ENCODE data around the gene MYMX. TPM values are rescaled to one million over a fixed set of nuclear protein-coding genes. Genes with fewer than 3 reads are reported as not detected.

Gene MYMX
- total and polyA plus RNA-seq, 2 of the 13 experiments (the other 11 are each of a cell fraction or from before 2014, with no cell fraction given), result not detected

DNA sequence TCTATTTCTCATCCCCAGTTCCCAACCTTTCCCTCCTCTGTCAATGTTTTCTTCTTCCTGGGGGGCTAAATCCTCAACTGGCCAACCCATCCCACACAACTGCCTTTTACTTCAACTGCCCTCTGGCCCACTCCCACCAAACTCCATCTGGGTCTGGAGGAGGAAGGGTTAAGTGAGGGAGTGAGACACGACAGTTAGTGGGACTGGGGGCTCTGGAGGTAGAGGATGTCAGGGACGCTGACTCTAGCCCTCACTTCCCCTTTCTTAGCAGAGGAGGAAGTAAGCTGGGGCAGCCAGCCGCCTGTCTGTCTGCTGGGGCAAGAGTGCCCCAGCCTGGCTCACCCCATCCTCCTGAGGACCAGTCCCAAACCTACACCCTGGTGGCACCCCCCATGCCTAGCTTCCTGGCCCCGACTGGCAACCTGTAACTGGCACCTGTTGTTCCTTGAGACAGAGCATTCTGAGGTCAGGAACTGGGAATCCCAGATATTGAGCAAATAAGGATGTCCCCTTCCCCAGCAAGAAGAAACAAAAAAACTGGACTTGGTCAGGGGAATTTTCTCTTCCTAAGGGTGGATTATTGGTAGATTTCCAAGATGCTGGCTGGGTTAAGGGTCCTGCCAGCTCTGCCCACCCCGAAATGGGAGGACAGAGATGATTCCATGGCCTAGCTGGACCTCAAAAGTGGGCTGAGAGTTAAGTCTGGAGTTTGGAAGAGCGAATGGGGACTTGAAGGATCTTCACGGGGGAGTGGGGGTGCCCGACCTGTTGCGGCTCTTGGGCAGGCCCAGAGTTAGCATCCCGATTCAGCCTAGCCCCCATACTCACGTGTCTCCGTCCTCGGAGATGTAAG is 47.7 kb downstream of the MYMX start (continued):
- TF ChIP-seq ZNF784 (CRISPR knock-in tag; IDR thresholded peaks at IDR 0.05; ENCODE audit: borderline replicate concordance) (no peak), GTF3A (CRISPR knock-in tag; conservative IDR thresholded peaks at IDR 0.05) (no peak), ZNF367 (CRISPR knock-in tag; IDR thresholded peaks at IDR 0.05; ENCODE audit: borderline replicate concordance) (no peak), SOX5 (CRISPR knock-in tag; IDR thresholded peaks at IDR 0.05; ENCODE audit: borderline replicate concordance) (0 out of 2 replicates have a peak, but pooled peaks have one; percentile 15), CBFB (CRISPR knock-in tag; IDR thresholded peaks at IDR 0.05) (no peak), NAIF1 (CRISPR knock-in tag; IDR thresholded peaks at IDR 0.05; ENCODE audit: borderline replicate concordance) (no peak), SAP130 (CRISPR knock-in tag; IDR thresholded peaks at IDR 0.05; ENCODE audit: low read depth) (no peak), SIN3B (IDR thresholded peaks at IDR 0.05; ENCODE audit: low read length) (no peak), ZSCAN30 (CRISPR knock-in tag; IDR thresholded peaks at IDR 0.05) (no peak), ZNF264 (CRISPR knock-in tag; IDR thresholded peaks at IDR 0.05) (no peak), ZNF563 (CRISPR knock-in tag; IDR thresholded peaks at IDR 0.05) (peak; percentile 82; the same call in 1 of the 2 replicates)
- TF ChIP-seq, protein P1, sequence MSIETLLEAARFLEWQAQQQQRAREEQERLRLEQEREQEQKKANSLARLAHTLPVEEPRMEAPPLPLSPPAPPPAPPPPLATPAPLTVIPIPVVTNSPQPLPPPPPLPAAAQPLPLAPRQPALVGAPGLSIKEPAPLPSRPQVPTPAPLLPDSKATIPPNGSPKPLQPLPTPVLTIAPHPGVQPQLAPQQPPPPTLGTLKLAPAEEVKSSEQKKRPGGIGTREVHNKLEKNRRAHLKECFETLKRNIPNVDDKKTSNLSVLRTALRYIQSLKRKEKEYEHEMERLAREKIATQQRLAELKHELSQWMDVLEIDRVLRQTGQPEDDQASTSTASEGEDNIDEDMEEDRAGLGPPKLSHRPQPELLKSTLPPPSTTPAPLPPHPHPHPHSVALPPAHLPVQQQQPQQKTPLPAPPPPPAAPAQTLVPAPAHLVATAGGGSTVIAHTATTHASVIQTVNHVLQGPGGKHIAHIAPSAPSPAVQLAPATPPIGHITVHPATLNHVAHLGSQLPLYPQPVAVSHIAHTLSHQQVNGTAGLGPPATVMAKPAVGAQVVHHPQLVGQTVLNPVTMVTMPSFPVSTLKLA (IDR thresholded peaks at IDR 0.05), result no peak; the same call in 1 of the 2 replicates
